TTC549 (cell line): ENCODE results near the gene ARID1B.
"Not testable (repeated sequence)": the region's sequence is repeated elsewhere in the genome, so short reads cannot be mapped to it uniquely, and the experiment has no call there.

Source experiments
- FAIRE-seq: peaks from 2 replicates; lab custom pipeline; 2012; peaks lifted over from hg19 to GRCh38; lab: Jason Lieb, UNC

ARID1B gene

GRCh38 chr6:157025437-157025836 is 248.3 kb downstream of the ARID1B start:
- no peak for FAIRE-seq

DNA sequence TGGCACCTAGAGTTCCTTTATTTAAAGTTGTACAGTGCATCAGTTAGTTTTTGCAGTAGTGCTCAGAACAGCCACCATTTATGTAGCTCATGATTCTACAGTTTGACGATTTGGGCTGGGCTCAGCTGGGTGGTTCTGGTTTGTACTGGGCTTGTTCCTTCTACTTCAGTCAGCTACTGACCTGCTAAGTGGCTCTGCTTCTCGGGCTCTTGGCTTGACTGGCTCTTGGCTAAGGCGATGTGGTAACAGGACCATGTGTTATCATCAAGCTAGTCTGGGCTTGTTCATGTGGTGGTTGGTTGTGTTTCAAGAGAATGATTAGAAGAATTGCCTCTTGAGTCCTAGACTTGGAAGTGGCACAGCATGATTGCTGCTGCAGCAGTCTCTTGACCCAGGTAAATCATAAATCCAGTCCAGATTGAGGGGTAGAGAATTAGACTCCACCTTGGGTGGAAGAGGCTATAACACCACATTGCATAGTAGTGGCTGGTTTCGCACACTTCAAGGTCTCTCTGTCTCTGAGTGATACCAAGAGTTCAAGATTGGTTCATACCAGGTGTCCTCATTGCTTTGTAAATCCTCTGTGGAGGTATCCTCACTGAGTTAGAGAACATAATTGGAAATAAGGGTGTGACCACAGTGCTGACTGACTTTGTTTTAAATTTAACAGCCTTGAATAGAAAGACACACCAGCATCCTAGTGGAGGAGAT is 253.0 kb downstream of the ARID1B start:
- no peak for FAIRE-seq

DNA sequence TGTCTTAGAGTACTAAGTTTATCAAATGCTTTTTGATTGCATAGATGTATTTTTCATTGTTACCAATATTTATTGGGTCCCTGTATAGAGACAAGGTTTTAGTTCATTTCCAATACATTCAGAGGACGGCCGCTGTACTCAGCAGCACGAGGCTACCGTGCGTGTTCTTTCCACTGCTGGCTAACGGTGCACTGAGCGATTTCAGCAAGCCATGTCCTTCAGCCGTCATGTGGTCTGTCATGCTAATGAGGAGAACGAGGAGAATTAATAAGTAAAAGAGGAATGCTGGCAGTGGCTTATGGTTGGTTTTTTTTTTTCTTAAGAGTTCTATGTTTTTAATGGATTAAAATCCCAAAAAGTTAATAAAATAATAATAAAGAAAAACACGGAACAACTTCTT is 253.6 kb downstream of the ARID1B start:
- FAIRE-seq: no peak

DNA sequence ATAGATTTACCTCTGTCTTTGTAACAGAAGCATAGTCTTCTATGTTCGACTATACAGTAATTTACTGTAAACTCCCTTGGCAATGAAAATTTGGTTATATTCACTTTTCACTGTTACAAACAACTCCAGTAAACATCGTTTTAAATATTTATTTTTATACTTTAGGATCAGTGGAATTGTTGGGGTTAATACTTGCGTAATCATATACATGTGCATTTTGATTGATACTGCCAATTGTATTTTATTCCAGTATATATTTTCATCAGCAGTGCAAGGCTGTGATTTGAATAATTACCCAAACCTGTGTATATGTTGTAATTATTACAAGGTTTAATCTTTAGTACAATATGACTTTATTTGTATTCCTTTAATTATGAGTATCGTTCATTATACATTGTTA is 255.7 kb downstream of the ARID1B start:
- FAIRE-seq: no peak

GRCh38 chr6:157033428-157034140 is 256.4 kb downstream of the ARID1B start:
- no peak for FAIRE-seq

- FAIRE-seq: no peak
Measured at GRCh38 chr6:157034436-157035230, 257.5 kb downstream of the ARID1B start.

DNA sequence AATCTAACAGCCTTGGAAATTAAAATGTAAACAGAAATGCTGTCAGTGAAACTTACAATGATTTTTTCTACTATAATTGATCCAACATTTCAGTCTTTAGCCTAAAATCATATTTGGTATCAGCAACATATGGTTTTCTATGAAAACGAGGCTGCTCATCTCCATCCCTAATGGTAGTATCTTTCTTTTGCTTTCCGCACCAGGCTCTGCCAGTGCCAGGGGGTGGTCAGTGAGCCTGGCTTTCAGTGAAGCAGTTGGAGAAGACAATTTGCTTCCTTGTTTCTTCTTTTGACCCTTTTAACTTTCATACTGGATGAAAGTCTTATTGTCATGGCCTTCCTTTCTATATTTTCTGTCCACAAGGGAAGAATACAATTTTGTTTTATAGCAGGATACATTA is 258.4 kb downstream of the ARID1B start:
- FAIRE-seq: no peak

DNA sequence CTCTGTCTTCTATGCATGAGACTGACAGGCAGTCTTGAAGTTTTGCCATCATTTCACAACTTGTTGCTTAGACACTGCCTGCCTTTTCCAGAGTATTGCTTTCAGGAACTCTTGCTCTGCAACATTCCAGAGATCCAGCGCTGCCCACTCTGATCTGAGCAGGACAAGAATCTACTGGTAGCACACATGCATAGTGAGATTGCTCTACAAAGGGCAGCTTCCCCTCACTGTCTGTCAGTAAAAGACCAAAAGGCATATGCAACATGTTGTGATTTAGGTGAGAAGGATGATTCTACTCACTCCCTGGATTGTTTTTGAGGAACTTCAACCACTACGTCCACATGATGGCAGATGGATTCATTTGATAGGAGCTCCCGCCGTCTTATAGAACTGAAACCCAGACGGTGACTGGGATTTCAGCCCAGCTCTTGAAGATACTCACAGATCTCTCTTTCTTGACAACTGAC is 259.1 kb downstream of the ARID1B start:
- FAIRE-seq: no peak

- FAIRE-seq: no peak
Measured at GRCh38 chr6:157037165-157037564, 260.0 kb downstream of the ARID1B start.

- FAIRE-seq: no peak
Measured at GRCh38 chr6:157038610-157039009, 261.4 kb downstream of the ARID1B start.

GRCh38 chr6:157039639-157040038 is 262.5 kb downstream of the ARID1B start:
- FAIRE-seq: not testable (repeated sequence)

GRCh38 chr6:157040191-157040590 is 263.0 kb downstream of the ARID1B start:
- FAIRE-seq: no peak

GRCh38 chr6:157045831-157046454 is 268.8 kb downstream of the ARID1B start:
- FAIRE-seq: peak; percentile 82

GRCh38 chr6:157046776-157047175 is 269.6 kb downstream of the ARID1B start:
- FAIRE-seq: no peak

DNA sequence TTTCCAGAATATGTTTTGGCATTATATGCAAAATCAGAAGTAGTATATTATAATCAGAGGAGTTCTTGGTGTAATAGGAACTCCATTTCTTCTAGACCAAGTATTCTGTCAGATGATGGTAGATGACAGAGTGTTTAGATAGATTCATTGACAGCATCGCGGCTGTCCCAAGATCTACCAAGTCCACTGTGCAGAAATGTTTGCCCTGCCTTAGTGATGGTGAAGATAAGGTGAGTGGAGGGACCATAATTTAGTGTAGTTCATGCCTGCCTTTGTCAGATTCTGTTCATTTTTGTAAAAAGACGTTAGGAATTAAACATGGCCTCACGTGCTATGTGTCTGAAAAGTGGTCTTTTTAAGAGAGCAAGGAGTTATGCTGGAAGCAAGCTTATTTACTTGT is 270.1 kb downstream of the ARID1B start:
- FAIRE-seq: no peak

- no peak for FAIRE-seq
Measured at GRCh38 chr6:157047951-157048350, 270.8 kb downstream of the ARID1B start.

DNA sequence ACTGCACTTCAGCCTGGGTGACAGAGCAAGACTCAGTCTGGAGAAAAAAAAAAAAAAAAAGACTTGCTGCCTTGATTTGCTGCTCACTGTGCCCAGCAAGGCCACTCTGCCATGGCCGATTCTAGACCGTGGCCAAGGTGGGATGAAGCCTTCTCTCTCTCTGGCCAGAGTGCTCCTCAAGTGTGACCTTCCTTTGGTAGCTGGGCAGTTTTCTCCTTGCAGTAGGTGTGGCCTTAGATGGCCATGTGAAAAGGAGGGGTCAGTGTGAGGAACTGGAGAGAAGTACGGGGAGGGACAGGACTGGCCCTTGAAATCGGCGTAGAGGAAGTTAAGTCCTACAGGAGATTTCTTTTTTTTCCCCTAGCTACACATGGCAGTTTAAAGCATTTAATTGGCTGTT is 272.0 kb downstream of the ARID1B start:
- no peak for FAIRE-seq

DNA sequence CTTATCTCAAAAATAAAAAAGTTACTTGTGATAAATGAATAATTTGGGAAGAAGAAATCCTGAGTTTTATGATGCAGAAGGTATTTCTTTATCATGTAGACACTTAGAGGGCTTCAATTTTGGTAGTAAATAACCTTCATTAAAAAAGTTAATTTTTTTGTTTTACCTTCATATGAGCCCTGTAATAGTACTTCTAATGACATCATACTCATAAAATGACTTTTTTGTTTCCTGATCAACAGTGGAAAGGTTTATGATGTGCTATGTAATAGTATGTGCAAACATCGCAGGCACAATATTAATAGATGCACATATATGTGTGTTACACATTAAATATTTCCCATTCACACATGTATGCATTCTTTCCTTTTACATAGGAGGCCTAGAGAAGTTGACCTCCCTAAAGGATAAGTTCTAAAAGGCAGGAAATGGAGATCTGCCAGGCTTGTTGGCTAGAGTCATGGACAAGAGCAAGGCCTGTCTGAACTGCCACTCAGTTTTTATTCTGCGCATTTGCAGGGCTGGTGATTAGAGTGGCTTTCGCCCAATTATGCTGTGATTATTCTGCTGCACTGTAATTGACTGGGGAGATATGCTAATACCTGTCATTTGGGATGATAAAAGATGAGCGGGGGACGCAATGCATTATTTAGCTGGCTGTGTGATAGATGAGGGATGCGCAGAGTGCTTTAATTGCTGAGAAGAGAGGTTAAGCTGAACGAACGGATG is 273.5 kb downstream of the ARID1B start:
- no peak for FAIRE-seq

DNA sequence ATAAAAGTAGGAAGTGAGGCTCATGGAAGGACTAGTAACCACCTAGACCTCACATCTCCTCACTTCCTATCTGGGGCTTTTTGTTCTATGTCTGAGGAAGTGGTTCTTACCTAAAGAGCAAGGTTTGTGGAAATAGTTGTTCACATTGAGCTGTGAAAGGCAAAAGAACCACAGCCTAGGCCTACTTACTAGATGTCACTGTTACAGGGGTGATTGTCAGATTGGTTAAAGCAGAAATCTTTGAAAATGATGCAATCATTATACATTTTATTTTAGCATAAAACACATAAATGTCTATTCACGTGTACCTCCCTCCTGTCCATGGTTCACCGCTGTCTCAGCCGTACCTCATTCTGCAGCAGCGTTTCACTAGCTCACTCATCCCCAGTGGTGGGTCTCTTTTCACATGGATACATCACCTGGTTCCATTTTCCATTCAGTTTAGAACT is 277.4 kb downstream of the ARID1B start:
- FAIRE-seq: no peak

- FAIRE-seq: no peak
Measured at GRCh38 chr6:157055863-157056262, 278.7 kb downstream of the ARID1B start.

DNA sequence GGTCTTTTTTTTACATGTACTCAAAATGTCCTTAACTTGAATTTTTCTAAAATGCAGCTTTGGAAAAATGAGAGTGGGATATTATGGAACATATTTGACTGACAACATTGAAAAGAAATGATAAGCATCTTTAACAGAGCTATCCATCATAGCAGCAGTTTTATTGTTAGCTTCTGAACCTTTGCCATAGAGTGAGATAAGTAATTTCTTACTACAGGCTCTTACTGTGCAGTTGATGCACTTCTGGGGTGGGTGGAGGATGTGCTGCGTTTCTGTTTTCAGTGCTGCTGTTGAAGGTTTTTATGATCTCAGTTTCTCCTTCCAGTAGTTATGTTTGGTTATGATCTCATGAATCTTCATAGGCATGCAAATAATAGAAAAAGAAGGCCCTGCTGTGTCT is 279.1 kb downstream of the ARID1B start:
- FAIRE-seq: no peak

- no peak for FAIRE-seq
Measured at GRCh38 chr6:157058574-157058973, 281.4 kb downstream of the ARID1B start.
